GM21381 (cell line): ENCODE measurements around the gene ITGAD.
A peak's percentile ranks its signal among the peaks of the same experiment; 100 is the strongest.

ENCODE experiments used
- ATAC-seq: cut with Tn5 transposase; IDR thresholded peaks from one replicate; pipeline ENCODE4 v1.9.1; 2021; ENCODE audit warnings: mild to moderate bottlenecking, moderate library complexity; ENCODE audit not compliant: unreplicated experiment

The ITGAD gene

GRCh38 chr16:31365131-31365865, 27.8 kb upstream of the ITGAD start:
- ATAC-seq: peak; percentile 52

- no peak for ATAC-seq
Observed at GRCh38 chr16:31367853-31368252, 25.3 kb upstream of the ITGAD start.

- ATAC-seq: no peak
Observed at GRCh38 chr16:31371008-31371407, 22.1 kb upstream of the ITGAD start.

- ATAC-seq: no peak
Observed at GRCh38 chr16:31371619-31372484, 21.3 kb upstream of the ITGAD start.

GRCh38 chr16:31373235-31373634, 19.9 kb upstream of the ITGAD start:
- no peak for ATAC-seq

GRCh38 chr16:31375231-31375630, 17.9 kb upstream of the ITGAD start:
- no peak for ATAC-seq

- no peak for ATAC-seq
Observed at GRCh38 chr16:31376705-31377104, 16.4 kb upstream of the ITGAD start.

- no peak for ATAC-seq
Observed at GRCh38 chr16:31377210-31377903, 15.8 kb upstream of the ITGAD start.

- ATAC-seq: no peak
Observed at GRCh38 chr16:31380201-31380600, 12.9 kb upstream of the ITGAD start.

- no peak for ATAC-seq
Observed at GRCh38 chr16:31382485-31383161, 10.5 kb upstream of the ITGAD start.

GRCh38 chr16:31385680-31386079, 7.5 kb upstream of the ITGAD start:
- no peak for ATAC-seq

- no peak for ATAC-seq
Observed at GRCh38 chr16:31386157-31386984, 6.8 kb upstream of the ITGAD start.

- ATAC-seq: no peak
Observed at GRCh38 chr16:31388535-31388934, 4.6 kb upstream of the ITGAD start.

- ATAC-seq: no peak
Observed at GRCh38 chr16:31390504-31391041, 2.6 kb upstream of the ITGAD start.

- ATAC-seq: no peak
Observed at GRCh38 chr16:31395647-31396046, 2.5 kb downstream of the ITGAD start.

- ATAC-seq: no peak
Observed at GRCh38 chr16:31397096-31397660, 4.0 kb downstream of the ITGAD start.

GRCh38 chr16:31397701-31398100, 4.6 kb downstream of the ITGAD start:
- no peak for ATAC-seq

- ATAC-seq: no peak
Observed at GRCh38 chr16:31400191-31400590, 7.1 kb downstream of the ITGAD start.

- ATAC-seq: no peak
Observed at GRCh38 chr16:31401436-31401835, 8.3 kb downstream of the ITGAD start.

- no peak for ATAC-seq
Observed at GRCh38 chr16:31402687-31403086, 9.6 kb downstream of the ITGAD start.
